Uterus (tissue), 2 donors: Measurements from ENCODE around the gene SGCE.

Experiments used
- POLR2A ChIP-seq, 2 donors: fragments of 450-650 bp; IDR thresholded peaks; one replicate each; pipeline ENCODE4 v1.6.1; 2016; ENCODE audit warnings: antibody characterized with exemption in 2 of 2, mild to moderate bottlenecking in 1 of 2, moderate library complexity in 1 of 2
- TF ChIP-seq, protein P1 (sequence below), 4 experiments: fragments of 200-600 bp in 2 of 4; fragments of 450-650 bp in 2 of 4; sonication (generic) in 2 of 4; IDR thresholded peaks; one replicate each; pipeline ENCODE4 v1.5.1; 2016 to 2019; ENCODE audit warnings: antibody characterized with exemption in 4 of 4, mild to moderate bottlenecking in 2 of 4, moderate library complexity in 1 of 4

DNA sequence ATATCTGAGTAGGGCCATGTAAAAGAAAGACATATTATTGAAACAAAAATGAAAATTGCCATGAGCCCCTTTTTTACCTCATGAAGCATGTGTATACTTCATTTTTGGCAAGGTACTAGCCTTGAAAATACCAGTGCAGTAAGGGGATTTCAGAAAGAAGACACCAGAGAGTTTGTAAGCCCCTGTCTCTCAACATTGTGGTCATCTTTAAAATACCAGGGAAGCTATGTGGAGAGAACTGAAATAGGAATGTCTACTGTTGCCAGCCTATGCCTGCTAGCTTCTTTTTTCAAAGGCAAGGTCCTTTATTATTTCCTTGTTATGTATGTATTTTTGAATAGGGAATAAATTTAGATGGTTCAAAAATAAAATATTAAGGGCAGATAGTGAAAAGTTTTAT is 88.5 kb downstream of the SGCE start:
- TF ChIP-seq, protein P1, sequence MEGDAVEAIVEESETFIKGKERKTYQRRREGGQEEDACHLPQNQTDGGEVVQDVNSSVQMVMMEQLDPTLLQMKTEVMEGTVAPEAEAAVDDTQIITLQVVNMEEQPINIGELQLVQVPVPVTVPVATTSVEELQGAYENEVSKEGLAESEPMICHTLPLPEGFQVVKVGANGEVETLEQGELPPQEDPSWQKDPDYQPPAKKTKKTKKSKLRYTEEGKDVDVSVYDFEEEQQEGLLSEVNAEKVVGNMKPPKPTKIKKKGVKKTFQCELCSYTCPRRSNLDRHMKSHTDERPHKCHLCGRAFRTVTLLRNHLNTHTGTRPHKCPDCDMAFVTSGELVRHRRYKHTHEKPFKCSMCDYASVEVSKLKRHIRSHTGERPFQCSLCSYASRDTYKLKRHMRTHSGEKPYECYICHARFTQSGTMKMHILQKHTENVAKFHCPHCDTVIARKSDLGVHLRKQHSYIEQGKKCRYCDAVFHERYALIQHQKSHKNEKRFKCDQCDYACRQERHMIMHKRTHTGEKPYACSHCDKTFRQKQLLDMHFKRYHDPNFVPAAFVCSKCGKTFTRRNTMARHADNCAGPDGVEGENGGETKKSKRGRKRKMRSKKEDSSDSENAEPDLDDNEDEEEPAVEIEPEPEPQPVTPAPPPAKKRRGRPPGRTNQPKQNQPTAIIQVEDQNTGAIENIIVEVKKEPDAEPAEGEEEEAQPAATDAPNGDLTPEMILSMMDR (IDR thresholded peaks at IDR 0.05), result no peak
- no peak for TF ChIP-seq POLR2A (IDR thresholded peaks at IDR 0.05)
